RWPE1 (cell line): ENCODE data around the gene S100A8.
A peak's percentile ranks its signal among the peaks of the same experiment; 100 is the strongest.

ENCODE experiments used
- CTCF ChIA-PET: fragments of 350-600 bp; sonication (Branson Sonifier 250); formaldehyde crosslinking; extraction: SDS; loops from one replicate; lab custom pipeline; 2021; lab: Yijun Ruan, JAX
- POLR2A ChIA-PET: fragments of 400-600 bp; formaldehyde crosslinking; extraction: SDS; loops from one replicate; lab custom pipeline; 2020; ENCODE audit warnings: antibody characterized with exemption; ENCODE audit not compliant: low non-redundant PET; lab: Yijun Ruan, JAX
- DNase-seq: peaks from one replicate; pipeline ENCODE4 v3.0.0; 2012; ENCODE audit warnings: low spot score
- H3K27ac ChIP-seq: fragments of 450-650 bp; 2 replicates; pipeline ENCODE4 v1.5.1; 2017
- TF ChIP-seq, protein P1 (sequence below): fragments of 450-650 bp; conservative IDR thresholded peaks from 2 replicates; pipeline ENCODE4 v1.5.1; 2017; ENCODE audit warnings: low read depth, mild to moderate bottlenecking

The S100A8 gene

DNA sequence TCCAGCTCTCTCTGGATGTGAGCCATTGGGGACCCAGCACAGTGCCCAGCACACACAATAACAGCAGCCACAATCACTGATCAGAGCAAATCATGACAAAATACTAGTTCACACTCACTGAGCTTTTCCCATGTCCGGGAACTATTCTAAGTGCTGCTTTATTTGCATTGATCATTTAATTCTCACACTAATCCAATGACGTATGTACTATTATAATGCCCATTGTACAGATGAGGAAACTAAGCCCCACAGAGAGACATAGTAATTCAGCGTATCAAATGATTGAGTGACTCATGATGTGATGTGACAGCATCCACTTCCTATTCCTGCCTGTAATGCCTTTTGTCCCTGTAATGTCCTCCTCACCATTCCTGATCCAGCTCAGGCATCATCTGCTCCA, 1.9 kb upstream of the S100A8 start:
- ChIA-PET CTCF (no interaction called here), POLR2A (no interaction called here)

DNA sequence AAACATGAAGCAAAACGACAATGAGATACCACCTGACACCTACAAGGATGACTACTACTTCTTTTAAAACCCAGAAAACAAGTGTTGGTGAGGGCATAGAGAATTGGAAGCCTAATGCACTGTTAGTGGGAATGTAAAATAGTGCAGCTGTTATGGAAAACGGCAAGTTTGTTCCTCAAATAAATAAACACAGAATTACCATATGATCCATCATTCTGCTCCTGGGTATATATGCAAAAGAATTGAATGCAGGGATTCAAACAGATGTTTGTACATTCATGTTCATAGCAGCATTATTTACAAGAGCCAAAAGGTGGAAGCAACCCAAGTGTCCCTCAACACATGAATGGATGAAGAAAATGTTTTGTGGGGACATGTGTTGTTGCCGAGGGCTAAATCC, 1.4 kb upstream of the S100A8 start:
- POLR2A ChIA-PET, result no interaction called here
- H3K27ac ChIP-seq, result no peak overlapping the region
- CTCF ChIA-PET, result no interaction called here
- TF ChIP-seq, protein P1, sequence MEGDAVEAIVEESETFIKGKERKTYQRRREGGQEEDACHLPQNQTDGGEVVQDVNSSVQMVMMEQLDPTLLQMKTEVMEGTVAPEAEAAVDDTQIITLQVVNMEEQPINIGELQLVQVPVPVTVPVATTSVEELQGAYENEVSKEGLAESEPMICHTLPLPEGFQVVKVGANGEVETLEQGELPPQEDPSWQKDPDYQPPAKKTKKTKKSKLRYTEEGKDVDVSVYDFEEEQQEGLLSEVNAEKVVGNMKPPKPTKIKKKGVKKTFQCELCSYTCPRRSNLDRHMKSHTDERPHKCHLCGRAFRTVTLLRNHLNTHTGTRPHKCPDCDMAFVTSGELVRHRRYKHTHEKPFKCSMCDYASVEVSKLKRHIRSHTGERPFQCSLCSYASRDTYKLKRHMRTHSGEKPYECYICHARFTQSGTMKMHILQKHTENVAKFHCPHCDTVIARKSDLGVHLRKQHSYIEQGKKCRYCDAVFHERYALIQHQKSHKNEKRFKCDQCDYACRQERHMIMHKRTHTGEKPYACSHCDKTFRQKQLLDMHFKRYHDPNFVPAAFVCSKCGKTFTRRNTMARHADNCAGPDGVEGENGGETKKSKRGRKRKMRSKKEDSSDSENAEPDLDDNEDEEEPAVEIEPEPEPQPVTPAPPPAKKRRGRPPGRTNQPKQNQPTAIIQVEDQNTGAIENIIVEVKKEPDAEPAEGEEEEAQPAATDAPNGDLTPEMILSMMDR, result no peak
- DNase-seq, result no peak

More for the DNA sequence above, 1.9 kb upstream of the S100A8 start:
- DNase-seq, result no peak
- TF ChIP-seq, protein P1, result no peak
- no peak overlapping the region for H3K27ac ChIP-seq

DNA sequence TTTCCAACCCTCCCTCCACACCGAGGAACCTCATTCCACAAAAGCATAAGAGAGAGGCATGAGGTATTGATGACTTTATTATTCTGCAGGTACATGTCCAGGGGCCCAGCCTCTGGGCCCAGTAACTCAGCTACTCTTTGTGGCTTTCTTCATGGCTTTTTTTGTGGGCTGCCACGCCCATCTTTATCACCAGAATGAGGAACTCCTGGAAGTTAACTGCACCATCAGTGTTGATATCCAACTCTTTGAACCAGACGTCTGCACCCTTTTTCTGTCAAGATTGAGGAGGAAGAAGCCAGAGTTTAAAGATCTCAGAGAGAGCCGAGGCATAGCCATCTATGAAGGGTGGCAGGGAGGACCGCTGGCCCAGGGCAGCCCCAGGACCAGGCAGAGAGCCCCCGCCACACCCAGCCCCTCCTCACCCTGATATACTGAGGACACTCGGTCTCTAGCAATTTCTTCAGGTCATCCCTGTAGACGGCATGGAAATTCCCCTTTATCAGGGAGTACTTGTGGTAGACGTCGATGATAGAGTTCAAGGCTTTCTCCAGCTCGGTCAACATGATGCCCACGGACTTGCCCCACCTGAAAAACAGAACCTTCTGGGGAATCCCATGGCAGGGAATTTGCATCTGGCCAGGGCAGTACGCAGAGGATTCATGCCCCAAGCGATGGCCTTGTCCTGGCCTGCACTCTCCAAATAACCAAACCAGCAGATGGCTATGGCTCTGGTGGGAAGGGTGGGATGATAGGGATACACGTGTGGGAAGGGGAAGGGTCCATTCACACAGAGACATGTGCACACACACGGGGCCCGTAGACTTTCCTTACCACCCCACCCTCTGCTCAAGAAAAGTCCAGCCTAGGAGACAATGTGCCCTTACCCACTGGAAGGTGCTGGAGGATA, 647 bp downstream of the S100A8 start:
- no peak for DNase-seq
- TF ChIP-seq, protein P1, result no peak
- ChIA-PET CTCF (interaction anchor here (0.5 to 1.4 kb wide), 5 partner anchors 33 to 89 kb away, joined by 3 to 8 read pairs (median 3); partner anchors contain the start of gene S100A9), POLR2A (no interaction called here)
- peak overlapping the region; percentile 82 for H3K27ac ChIP-seq

DNA sequence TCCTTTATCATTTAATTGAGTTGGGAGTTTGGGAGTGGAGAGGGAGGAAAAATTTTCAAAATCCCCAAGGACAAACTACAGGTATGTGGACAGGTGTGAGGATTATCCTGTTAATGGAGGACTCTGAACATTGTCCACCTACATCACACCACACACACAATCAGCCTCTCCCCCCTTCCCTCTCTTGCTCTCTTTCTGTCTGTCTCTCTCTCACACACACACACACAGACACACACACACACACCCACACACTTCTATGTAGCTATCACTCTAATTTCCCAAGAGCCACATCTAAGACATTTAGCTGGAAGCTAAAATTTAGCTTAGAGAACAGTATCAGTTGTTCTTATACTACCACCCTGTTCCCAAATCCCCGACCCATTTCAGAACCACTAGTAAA, 1.5 kb downstream of the S100A8 start:
- H3K27ac ChIP-seq, result no peak overlapping the region
- TF ChIP-seq, protein P1, result no peak
- no peak for DNase-seq
- POLR2A ChIA-PET, result no interaction called here
- CTCF ChIA-PET, result no interaction called here

DNA sequence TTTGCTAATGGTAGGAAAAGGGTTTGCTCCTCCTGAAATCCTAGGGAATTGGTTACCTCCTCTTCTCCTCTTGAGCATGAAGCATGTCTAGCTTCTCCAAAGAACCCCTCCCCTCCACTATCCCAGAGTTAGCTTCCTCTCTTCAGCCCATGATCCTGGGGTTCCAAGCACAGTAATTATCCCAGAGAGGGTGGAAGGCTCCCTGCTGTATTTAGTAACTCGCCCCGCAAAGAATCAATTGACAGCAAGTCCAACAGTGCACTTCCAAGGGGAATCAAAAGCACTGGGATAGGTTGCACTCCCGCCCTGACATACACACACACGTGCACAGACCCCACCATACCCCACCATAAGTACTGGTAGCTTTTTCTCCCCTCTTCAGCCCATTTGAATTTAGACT, 3.1 kb downstream of the S100A8 start:
- ChIA-PET CTCF (no interaction called here), POLR2A (no interaction called here)
- TF ChIP-seq, protein P1, result no peak
- H3K27ac ChIP-seq, result peak overlapping the region; percentile 18; the same call in 1 of the 2 replicates
- no peak for DNase-seq

DNA sequence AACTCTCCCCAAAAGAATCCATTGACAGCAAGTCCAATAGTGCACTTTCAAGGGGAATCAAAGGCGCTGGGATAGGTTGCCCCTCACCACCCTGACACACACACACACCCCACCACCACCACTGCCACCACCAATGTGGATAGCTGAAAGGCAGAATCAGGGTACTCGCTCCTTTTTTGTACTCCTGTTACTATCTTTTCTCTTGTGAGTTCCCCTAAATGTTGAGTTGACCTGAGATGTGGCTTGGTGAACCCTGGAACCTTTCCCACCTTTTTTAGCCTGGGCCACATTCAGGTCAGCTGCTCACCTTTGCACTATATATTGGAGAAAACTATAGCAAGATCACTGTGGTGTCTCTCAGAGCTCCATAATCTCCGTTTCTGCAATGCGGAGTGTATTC, 3.9 kb downstream of the S100A8 start:
- ChIA-PET CTCF (no interaction called here), POLR2A (no interaction called here)
- no peak for DNase-seq
- peak overlapping the region; percentile 86 for H3K27ac ChIP-seq
- TF ChIP-seq, protein P1, result no peak
